Measurements from ENCODE around the gene PTCH1.

The PTCH1 gene

GRCh38 chr9:95511952-95512708, 4.6 kb downstream of the PTCH1 start:
- no peak for DNase-seq

DNA sequence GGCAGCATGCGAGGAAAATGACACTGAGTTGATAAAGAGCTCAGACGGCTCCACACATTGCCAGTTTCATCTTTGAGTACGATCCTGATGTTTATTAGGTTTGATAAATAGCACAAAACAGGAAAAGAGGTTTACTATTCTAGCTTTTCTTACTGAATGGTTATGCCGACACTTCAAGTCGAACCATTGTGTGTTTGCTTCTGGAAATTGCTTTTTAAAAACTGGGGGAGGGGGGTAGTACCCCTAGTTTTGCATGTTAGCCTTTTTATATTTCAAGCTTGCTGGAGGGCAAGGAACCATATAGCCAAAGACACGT, 5.2 kb downstream of the PTCH1 start:
- no peak for DNase-seq

GRCh38 chr9:95510709-95511615, 5.8 kb downstream of the PTCH1 start:
- peak; percentile 84 for DNase-seq

DNA sequence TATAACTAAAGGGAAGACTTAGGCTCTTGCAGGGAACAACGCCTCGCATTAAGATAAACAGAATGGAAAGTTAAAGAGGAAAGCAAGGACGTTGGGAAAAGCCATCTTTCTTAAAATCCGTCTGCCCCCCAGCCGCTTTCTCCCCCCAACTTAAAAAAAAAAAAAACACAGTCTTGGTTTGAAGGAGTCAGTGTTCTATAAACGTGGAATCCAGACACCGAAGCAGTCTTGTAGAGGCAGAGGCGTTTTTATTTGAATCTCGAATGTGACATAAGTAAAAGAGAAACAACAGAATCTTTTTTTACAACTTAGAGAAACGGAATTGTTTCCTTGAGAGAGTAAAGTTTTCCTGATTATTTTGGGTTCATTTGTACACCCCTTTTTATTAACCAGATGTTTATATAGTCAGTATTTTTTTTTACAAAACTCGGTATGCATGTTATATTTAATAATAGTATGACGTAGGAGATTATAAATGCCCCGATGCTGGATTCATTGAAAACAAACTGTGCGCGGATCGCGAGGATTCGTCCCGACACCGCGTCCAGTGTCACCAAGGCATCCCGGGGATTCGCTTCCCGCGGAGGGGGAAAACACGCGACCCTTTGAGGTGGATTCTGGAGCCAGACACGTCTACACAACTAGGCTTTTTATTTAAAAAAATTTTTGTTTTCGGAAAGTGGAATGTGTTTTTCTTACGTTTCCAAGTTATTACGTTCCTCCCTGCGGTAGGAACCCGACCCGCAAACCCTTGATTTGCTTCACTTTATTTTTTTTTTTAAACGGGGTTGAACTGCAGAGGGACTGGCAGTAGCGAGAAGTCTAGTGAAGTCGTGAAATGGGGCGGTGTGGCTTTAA, 6.7 kb downstream of the PTCH1 start:
- DNase-seq = no peak

DNA sequence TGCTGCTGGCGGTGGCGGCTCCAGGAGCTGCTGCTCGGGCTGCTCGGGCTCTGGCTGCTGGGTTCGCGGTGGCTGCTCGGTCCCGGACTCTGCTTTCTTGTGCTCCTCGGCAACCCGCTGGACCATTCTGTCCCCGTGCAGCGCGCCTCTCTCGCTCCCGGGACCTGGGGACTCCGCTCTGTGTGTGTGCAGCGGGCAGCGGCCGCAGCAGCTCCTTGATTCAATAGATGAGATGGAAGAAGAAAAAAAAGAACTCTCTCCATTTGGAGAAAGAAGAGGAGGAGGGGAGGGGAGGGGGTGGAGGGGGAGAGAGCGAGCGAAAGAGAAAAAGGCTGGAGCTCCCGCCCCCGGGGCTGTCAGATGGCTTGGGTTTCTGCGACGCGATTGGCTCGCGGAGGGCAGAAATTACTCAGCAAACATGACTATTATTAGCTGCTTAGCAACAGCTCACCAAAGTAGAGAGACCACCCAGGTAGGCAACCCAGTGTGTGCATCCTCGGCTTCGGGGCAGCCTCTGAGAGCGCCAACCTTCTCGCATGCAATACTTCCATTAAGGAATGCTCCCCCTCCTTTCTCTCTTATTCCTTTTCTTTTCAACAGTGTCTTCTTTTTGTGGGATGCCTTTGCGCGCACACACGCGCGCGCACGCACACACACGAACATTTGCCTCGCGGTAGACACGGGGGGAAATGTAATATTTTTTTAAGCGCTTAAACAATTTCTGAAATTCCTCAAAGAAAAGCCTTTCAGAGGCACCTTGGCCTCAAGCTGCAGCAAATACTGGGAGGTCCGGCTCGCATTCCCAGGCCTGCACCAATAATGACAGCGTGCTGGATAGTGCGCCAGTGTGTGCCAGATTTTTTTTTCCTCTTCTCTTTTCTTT, 7.6 kb downstream of the PTCH1 start:
- peak; percentile 50 for DNase-seq

DNA sequence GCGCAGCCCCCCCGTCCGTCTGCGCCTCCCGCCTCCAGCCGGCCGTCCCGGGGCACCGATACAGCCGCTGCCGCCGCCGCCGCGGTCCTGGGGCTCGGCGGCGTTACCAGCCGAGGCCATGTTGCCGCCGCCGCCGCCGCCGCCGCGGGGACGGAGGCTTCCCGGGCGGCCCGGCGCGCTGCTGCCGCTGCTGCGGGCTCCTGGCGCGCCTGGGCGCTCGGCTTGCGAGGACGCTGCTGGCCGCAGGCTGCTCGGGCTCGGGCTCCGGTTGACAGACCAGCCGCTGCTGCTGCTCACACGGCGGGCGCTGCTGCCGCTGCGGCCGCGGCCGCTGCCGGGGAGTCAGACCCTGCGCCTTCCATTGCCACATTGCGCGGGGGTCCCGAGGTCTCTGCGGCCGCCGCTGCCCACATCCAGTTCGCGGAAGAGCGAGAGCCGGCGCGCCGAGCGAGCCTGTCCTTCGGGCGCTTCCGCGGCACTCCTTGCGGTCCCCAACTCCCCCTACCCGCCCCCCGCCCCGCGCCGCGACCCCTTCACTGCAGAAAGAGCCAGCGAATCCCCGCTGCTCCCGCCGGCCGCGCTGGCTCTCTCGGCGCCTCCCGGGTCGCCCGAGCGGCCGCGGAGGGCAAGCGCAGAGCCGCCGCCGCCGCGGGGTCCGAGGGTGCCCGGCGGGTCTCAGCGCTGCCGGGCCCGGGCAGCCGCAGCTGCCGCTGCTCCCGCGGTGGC, 8.4 kb downstream of the PTCH1 start:
- no peak for DNase-seq

DNA sequence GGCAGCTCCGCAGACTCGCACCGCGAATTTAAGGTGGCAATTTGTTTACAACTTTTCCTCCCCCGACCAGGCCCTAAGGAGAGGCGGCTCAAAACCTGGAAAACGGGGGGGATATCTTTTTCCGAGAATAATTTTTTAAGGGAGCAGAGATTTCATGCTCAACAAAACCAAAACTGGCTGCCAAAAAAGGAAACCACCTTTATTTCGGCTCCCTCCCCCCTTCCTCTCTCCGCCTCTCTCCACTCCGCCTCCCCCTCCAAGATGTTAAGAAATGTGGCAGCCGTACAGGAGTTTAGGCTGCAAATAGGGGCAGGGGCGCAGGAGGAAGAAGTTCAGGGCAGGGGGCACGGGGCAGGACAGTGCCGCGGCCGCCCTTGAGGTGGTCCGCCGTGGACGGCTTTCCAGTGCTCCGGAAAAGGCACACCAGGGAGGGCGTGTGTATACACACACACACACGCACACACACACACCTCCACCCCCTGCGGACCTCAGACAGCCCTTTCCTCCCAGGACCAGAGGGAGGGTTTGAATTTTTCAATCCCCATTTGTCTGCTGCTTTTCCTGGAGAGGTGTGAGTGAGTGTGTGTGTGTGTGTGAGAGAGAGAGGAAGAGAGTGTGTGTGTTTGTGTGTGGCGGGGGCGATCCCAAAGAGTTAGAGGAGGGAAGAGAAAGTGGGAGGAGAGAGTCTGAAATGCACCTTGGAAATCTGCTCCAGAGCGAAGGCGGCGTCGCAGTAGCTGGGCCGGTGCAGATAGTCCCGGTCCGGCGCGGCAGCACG, 9.1 kb downstream of the PTCH1 start:
- DNase-seq = no peak

DNA sequence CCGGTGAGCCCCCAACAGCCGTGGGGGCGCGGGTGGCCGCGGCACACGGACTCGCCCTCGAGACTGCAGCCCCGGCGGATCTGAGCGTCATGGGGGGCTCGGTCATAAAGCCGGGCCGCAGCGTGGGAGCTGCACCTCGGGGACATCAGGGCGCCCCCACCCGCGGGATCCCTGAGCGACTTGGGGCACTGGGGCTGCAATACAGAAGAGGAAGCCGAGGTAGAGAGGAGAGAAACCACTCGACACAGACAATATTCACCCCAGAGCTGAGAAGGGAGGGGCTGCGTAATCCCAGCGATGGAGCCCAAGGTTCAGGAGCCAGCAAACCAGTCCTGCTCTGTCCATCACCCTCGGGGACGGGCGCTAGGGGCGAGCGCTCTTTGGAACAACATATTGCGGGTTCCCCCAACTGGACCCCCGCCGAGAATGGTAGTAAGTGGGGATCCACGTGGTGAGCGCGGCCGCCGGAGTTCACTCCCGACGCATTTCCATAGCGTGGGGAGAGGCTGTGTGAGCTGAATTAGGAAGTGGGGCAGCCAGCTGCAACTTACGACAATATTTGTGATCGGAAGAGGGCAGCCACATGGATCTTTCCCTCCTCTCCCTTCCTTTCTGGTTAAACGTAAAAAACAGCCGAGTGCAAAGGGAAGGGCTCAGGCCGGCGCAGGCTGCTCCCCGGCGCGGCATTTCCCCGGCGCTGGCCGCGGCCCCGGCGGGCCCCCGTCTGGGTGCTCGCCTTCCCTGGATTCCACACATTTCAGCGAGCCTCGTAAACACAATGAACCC, 9.9 kb downstream of the PTCH1 start:
- DNase-seq = peak; percentile 35

DNA sequence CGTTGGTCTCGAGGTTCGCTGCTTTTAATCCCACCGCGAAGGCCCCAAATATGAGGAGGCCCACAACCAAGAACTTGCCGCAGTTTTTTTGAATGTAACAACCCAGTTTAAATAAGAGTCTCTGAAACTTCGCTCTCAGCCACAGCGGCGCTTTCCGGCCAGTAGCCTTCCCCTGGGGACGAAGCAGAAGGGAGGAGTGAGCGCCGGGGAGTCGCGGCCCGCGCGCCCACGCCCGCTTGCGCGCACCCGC, 10.4 kb downstream of the PTCH1 start:
- DNase-seq = no peak

DNA sequence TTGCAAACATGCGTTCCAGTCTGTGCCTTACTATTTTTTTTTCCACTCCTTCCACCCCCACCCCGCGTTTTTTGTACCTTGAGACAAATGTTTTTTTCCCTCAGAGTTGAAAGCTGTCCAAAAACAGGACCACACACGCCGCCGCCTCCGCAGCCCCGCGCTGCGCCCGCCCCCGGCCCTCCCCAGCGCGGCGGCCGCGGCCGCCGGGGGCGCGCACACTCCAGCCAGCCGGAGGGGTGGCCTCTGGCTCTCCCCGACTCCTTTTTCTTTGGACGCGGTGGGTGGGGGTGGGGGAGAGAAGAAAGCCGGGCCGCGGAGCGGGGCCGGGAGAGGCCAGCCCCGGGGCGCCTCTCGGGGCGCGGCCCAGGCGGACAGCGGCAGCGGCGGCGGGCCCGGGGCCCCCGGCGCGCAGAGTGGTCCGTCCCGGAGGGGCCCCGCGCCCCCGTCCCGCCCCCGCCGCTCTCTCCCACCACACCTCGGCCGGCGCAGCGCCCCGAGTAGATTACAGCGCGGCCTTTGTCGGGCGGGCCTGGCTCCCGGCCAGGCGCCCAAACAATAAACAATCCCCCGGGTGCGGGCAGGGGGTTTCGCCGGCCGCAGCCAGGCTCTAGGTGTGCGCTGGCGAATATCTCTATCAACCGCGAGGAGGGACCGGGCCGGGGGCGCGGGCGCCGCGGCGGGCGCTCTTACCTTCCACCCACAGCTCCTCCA, 10.9 kb downstream of the PTCH1 start:
- no peak for DNase-seq

DNA sequence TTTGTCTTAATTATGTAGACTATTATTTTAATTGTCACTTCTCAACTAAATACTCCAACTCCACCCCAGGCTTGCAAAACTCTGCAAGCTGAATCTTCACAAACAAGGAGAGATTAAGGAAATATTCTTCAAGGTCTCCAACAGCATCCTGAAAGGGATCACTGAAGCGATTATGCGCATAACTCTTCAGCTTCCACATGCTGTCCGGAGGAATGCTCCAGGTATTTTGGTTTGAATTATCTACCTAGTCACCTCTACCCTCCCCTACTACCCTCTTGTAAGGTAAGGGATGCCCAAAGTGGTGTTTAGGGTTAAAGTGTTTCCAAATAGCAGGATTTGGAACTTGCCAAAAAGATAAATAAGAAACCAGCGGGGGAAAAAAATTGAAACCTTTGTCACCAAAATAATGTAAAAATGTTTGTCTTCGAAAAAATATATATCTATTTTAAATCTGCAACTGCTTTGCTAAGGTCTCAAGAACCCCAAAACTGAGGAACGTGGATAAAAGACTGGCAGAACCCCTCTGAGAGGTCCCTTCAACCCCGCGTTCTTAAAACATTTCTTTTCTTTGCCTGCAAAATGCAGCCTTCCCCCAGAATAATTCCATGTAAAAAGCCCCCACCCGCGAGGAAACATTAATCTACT, 11.6 kb downstream of the PTCH1 start:
- DNase-seq = no peak

- DNase-seq = no peak
Observed at GRCh38 chr9:95504053-95504963, 12.5 kb downstream of the PTCH1 start.

DNA sequence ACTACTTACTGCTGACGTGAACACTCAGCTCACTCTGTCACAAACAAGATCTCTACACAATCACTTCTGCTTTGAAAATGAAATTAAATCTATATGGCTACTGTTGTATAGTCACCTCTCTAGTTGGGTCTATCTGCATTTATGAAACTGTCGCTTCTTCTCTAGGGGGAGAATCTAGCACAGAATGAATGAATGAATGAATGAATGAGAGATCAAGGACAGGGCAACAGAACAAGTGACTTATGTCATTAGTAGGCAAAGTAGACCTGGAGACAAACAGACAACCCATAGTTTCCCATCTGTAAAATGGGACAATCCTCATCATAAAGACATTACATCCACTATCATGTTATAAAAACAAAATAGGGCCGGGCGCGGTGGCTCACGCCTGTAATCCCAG, 13.4 kb downstream of the PTCH1 start:
- no peak for DNase-seq

DNA sequence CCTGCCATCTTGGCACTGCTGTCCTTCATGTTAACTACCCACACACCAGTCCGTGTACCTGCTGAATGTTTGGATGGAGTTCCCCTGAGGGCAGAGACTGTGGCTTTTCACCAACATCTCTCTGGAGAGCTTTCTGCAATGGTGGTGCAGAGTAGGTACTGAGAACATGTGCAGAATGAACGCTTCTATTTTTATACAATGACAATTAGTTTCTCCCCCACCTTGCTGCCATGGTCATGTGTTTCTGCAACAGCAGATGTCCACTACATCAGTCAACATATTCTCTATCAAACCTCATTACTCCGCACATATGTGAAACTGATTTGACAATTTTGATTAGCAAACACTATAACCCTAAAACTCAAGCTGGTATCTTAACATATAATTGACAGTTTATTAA, 14.5 kb downstream of the PTCH1 start:
- DNase-seq = no peak

GRCh38 chr9:95499847-95500246, 16.9 kb downstream of the PTCH1 start:
- no peak for DNase-seq

DNA sequence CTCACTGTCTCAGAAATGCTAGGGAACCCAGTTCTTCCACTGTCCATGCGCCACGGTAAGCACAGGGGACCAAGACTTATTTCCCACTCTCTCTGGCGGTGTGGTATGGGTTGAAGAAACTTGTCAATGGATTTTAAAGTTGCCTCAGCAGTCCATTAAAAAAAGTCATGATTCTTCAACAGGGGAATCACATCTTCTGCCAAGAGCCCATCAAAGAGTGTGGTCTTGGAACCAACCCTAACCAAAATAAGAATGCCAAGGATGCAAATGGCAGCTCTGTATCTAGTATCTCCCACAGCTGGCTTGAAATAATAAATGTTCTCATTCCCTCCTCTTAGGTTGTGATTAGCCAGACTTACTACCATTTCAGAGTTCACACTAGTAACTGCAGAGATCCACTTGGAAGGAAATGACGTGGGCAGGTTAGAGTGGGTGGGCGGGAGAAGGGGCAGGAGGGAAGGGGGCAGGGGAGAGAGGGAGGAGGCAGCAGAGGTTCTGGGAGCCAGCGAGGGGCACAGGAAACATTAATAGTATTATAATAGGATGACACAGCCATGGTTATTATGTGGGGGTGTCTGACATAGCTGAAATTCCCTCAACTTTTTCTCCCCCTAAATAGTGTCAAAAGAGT, 17.6 kb downstream of the PTCH1 start:
- no peak for DNase-seq

DNA sequence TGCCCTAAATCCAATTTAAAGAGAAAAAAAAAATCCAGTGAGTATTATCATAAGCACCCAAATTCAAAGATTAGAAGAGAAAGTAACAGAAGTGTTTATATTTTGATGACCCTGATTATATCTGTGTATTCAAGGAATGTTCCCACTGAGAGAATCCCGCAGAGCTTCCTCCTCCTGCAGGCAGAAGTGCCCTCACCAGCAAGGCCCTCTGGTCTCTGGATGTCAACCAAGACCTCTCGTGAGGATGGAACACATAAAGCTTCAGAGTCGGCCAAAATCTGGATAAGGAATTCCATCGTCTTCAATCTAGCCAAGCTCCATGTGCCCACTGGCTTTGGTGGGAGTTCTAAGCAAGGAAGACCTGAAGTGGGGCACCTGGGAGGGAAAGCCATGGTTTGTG, 18.1 kb downstream of the PTCH1 start:
- DNase-seq = no peak

DNA sequence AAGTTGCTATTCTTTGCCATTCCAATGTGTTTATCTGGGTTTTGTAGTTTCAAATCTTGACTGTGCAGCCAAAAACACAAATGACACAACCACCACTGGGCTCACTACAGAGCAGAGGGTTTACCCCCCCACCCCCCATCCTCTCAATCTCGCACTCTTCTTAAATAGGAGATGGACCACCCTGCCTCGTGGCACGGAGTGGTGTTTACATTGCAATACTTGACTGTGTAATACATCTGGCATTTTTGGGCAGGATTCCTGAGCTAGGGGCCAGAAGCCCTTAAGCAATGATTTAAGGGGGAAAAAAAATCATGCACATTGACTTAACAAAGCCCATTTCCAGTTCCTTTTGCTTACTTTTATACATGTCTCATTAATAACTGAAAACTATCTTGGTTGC, 19.0 kb downstream of the PTCH1 start:
- no peak for DNase-seq
